Esophagus muscularis mucosa (tissue), 3 donors: ENCODE measurements around the gene METTL9.

Experiments
- CTCF ChIP-seq, 3 experiments: fragments of 200-600 bp in 2 of 3; fragments of 450-650 bp in 1 of 3; sonication (generic) in 2 of 3; IDR thresholded peaks; one replicate each; pipeline ENCODE4 v1.5.1; 2017 to 2019; ENCODE audit warnings: antibody characterized with exemption in 3 of 3, mild to moderate bottlenecking in 2 of 3, moderate library complexity in 1 of 3
- EP300 ChIP-seq: sonication (generic); formaldehyde crosslinking; IDR thresholded peaks from one replicate; pipeline ENCODE4 v1.6.1; 2017; ENCODE audit warnings: antibody characterized with exemption

- TF ChIP-seq EP300 (no peak), CTCF (IDR thresholded peaks at IDR 0.05) (no peak)
These were observed 65.6 kb downstream of the METTL9 start for GRCh38 chr16:21664801-21665492.
